GM21619 (cell line): ENCODE data around the gene HMX3.

Experiments
- ATAC-seq: cut with Tn5 transposase; IDR thresholded peaks from one replicate; pipeline ENCODE4 v1.9.1; 2021; ENCODE audit not compliant: unreplicated experiment

The HMX3 gene

DNA sequence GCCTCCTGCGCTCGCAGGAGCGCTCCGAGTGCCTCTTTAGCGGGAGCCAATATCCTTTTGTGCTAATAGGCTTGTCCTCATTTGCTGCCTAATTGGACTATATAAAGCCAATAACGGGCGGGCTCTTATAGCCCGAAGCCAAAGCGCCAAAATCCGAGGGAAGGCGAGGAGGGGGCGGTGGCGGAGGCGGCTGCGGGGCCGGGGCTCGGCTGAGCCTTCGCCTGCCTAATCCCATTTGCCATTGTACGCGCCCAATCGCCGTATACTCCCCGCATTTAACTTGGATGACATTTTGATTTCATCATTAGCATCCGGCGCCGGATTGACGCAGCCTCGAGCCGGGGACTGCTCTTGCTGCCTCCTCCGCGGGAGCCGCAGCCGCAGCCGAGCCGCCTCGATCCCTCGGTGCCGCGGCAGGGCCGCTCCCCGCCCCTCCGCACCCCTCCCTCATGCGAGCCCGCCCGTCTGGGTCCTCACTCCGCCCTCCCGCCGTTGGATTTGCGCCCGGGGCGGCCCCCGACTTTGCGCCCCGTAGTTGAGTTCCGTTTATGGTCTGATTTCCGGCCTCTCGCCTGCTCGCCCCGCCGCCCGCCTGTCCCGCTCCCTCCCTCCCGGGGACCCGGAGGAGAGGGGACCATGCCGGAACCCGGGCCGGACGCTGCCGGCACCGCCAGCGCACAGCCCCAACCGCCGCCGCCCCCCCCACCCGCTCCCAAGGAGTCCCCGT lies at the start of gene HMX3:
Gene HMX3 (plus strand): TSS at position 556 of the 727 bp plus-strand sequence. CDS start 81 bp downstream, at position 637.
- no peak for ATAC-seq

DNA sequence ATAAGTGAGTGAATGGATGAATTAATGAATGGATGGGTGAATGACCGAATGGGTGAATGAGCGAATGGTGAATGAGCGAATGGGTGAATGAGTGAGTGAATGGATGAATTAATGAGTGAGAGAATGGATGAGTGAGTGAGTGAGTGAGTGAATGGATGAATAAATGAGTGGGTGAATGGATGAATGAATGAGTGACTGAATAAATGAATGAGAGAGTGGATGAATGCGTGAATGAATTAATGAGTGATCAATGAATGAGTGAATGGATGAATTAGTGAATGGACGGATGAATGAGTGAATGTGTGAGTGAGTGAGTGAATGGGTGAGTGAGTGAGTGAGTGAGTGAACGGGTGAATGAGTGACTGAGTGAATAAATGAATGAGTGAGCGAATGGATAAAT lies 49.5 kb upstream of the HMX3 start:
- no peak for ATAC-seq

DNA sequence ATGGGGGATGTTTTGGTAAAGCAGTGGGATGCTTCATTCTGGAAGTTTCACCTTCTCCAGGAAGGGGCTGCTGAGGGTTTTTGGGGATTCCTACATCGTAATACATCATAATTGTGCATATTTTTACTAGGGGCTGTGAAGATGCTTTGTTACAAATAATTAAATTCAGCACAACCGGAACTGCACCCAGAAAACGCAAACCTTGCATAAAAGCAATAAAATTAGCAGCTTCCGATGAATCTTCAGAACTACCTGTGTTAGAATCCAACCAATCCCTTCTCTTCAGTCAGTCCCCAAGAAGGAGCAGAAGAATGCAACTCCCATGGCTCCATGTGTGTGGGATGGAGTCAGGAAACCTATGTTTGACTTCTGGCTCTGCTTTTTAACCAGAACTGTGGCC lies 48.4 kb upstream of the HMX3 start:
- no peak for ATAC-seq

DNA sequence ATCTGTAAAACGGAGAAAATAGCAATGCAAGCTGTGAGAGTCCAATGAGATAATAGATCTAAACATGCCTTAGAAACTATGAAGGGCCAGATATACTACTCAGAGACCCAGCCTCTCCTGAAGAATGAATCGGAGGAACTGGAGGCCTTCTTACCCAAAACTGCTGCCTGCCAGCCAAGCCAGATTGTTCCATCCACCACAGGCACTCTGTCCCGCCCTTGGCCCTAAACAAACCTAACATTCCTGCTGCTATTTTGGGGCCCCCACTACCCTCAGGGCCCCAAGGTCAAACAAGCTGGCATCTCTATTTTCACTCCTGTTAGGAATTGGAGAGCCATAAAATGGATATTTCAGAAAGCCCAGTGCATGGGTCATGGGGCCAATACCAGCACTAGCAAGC lies 48.0 kb upstream of the HMX3 start:
- no peak for ATAC-seq

DNA sequence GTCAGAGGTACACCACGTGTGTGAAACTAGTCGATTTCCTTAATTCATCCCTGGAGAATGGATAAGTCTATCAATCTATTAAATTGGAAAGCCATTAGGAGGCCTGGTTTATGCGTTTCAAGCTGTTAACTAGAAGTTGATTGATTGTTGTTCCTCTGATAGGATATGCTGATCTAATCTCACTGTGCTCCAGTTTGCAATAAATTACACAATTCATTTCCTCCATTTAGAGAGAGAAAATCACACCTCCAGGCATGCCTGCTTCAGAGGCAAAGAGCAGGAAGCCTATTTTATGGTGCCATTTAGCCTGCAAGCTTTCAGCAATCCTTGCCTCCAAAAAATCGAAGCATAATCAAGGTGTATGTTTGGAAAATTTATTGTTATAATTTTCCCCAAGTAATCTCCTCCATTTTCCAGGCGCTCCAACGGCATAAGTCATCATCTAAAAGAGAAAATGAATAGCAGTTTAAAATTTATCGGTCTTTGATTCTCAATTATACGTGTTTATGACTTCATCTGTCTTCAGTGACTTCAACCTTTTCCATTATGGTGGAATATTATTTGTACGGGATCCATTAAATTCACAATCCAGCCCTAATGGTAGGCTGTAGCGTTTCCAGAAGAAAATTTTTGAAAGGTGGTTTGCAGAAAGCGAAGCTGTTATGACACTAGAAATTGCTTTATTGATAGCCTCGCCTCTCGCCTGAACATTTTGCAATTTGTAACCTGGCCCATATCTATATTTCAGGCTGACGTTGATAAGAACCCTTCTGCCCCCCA lies 42.9 kb upstream of the HMX3 start:
- no peak for ATAC-seq

DNA sequence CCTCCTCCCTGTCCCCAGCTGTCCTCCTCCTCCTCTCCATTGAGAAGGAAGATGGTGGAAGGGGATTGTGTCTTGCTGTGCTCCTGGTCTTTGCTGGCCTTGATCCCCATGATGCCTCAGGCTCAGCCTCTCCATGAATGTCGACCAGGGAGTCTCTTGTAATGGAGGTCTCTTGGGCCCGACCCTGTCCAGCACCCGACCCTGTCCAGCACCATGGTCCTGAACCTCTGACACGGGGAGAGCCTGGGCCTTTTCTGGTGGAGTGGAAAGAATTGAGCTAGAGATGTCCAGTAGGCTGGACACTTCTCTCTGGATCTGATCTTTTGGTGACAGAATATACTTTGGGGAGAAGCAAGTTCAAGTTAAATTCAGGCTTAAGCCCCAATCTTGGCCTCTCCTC lies 42.3 kb upstream of the HMX3 start:
- no peak for ATAC-seq

DNA sequence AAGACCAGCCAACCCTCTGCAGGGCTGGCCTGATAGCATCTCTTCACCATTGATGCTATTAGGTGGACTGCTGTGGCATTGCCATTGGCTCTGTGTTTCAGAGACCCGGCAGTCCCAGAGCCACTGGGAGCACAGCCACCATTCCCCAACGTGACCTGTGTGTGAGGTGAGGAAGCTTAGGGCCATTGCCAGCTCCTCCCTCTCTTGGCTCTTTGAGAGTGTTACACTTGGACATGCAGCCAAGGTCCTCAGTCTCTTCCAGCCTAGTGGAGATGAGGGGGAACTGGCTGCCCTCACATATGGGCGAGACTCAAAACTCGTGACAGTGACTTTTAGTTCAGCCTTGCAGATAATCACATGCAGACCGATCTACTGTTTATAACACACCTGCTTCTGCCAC lies 39.3 kb upstream of the HMX3 start:
- ATAC-seq: no peak

DNA sequence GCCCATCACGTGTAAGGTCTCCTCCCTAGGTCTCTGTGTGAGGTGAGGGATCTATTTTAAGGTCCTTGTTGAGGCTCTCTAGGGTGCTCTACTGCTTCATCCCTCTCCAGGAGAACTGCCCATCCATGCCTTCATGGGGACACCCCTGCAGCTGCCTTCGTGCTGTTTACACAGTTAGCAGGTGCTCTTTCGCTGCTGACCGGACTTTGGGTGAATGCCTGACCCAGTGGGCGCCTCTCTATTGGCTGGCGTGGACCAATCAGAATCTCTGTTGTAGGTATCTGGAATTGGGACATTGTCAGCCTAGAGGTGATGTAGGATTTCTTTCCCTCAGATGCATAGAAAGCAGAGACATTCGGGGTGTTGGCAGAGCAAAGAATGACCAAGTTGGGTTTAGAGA lies 38.7 kb upstream of the HMX3 start:
- no peak for ATAC-seq

DNA sequence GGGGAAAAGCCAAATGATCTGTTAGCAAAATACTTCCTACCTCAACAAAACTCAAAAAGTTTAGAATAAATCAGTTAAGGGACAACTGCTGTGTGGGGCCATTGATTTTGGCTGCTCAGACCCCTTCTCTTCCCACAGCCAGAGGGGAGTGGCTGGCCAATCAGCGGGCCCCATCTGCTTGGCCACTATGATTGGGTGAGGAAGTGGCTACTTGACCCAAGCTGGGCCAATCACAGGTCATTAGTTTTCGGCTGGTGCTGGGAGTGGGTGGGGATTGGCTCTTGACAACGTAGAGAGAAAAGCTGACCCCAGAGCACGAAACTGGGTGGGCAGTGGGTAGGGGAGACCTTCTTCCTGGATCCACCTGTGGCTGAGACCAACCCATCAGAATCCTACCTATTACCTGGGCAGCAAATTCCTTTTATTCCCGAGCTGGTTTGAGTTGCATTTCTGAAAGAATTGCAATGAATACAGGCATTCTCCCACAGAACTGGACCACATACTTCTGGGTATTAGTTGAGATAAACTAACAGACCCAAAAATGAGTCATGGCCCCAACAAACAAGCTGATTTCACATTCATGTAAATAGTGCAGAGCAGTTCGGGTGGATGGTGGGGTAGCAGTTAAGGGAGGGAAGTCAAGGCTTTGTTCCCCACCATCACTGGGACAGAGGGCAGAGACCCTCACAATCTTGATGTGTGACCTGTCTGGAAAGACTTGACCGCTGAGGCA lies 35.6 kb upstream of the HMX3 start:
- ATAC-seq: no peak

DNA sequence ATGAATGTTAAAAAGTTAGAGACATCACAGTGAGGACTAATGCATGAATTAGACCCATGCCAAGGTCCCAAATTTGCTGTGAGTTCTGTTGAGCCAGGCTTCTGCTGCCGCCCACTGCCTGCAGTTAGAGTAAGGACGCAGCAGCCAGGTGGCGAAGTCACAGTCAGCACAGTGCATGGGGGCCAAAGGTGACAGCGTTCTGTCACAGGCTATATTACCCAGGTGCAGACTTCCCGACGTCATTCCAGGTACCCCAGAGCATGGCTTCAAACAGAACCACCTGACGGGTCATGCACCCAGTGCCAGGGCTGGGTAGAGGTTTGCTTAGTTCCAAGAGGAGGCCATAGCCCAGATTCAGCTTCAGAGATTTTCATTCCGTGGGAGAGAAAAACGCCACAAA lies 33.9 kb upstream of the HMX3 start:
- no peak for ATAC-seq

DNA sequence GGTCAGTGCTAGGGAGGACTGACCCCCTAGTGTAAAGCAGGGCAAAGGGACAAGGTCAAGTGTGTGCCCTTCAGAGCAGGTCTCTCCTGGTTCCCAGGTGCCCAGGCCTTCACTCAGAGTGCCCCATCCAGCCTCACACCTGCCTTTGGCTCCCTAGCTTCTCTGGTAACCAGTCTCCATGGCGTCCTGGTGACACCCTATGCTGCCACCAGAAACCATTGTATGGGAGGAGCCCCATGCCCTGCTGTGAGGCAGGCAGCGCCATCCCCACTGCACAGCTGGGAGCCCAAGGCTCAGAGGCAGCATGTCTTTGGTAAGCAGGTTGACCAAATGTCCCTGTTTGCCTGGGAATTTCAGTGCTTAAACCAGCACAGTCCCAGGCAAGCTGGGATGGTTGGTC lies 33.1 kb upstream of the HMX3 start:
- ATAC-seq: no peak

DNA sequence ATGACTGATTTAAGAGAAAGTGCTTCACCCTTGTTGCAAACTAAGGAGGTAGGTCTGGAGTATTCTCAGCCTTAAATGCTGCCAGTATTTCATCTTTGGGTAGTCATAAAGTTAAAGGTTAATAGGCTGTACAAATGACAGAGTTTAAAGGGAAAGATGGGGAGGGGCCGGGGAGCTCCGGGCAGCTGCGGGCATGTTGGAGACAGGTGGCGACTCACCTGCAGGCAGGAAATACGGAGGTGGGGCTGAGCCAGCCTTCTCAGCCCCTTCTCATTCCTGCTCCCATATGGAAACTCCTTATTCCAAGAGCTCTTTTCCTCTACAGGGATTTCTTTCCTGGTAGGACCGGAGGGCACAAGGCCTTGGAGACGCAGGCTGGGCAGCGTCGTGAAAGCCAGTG lies 31.8 kb upstream of the HMX3 start:
- no peak for ATAC-seq

DNA sequence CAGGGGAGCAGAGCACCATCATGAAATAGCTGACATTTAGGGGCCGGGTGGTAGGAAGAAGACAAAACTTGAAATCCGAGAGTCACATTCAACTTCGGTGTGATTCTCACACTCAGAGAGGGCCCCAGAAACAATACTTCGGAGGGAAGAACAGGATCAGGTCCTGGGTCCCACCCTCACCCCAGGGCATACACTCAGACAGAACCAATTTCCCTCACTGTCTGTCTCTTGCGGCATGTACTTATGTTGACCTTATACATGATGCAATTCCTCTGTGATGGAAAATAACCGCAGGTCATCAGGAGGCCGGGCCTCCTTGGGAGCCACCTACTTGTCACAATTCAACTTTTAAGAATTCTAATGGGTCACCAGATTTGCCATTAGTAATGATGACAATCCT lies 26.3 kb upstream of the HMX3 start:
- no peak for ATAC-seq

DNA sequence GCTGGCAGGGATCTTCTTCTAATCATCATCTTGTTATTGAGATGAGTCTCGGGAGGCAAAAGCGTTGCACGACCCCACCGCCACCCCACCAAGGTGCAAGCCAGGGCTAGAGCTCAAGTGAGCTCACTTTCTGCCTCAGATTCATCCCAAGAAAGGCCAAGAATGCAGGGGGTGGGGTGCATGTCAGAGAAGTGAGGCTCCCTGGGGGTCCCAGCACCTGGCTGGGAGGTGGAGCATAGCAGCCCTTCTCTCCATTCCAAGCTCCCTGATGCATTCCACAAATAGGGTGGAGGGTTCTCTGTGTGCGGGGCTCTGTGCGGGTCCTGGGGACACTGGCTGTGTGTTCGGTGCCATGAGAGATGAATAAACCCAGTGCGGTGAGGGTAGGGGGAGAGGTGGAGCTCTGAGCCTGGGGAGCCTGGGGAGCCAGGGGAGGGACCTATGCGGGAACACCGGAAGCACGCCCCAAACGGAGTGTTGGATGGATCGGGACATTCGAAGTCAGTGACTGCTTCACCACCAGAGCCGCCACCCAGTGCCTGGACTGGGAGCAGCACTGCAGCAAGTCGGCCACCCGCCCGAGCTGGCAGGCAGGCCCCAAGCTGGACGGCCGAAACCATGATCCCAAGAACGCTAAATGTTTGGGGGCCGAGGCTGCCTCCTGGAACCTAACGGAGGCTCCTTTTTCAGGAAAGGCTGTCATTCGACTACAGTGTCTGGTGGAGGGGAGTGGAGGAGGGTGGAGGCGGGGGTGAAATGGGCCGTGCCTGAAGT lies 17.9 kb upstream of the HMX3 start:
- no peak for ATAC-seq

DNA sequence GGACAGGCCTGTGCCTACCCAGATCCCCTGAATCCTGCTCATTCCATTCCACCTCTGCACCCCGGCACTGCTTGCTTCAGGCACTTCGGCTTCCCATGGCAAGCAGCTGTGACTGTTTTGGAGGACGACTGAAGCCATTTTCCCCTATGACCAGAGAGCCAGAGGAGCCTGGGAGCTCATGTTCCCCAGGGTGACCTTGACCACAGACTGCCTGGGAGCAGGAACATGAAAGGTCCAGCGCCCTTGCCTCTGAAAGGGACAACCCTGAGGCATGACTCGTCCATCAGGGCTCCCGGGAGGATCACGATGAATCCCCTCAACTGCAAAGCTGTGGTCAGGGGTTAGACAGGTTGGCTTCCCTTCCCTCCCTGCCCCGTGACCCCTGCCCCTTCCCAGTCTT lies 16.7 kb upstream of the HMX3 start:
- no peak for ATAC-seq

DNA sequence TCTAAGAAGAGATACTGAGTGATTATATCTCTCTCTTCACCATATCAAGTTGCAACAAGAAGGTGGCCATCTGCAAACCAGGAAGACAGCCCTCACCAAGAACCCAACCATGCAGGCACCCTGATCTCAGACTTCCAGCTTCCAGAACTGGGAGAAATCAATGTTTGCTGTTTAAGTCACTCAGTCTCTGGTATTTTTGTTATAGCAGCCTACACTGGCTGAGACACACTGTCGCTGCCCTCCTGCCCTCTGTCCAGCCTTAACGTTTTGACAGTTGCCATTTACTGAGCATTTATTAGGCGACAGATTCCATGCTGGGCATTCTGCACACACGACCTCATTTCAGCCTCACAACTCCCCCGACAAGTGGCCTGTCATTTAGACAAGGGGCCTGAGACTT lies 9.5 kb upstream of the HMX3 start:
- ATAC-seq: no peak

DNA sequence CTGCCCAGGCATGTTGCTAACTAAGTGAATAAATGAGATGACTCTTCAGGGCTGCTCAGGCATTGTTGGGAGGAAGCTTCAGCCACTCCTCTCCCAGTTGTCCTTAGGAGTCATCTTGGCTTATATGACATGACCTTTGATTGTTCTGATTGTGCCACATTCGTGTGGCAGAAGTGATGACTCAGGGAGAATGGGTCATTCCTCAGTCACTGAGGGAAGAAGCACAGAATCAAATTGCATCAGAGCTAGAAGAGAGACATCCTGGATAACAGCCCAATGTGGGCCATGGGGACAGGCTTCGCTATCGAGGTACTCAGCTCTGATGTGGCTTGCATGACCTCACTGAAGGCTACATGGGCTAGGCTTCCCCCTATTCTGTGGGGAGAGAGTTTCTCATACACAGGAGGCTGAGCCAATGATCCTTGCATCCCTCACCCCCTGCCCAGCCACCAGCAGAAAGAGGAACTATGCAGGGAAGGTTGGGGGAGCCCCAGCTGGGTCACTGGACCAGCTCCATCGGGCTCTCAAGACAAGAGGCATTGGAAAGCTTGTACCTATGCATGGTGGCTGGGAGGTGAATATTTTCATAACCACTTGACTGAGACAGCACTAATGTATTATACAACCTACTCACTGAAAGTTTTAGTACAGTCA lies 6.0 kb upstream of the HMX3 start:
- ATAC-seq: no peak

DNA sequence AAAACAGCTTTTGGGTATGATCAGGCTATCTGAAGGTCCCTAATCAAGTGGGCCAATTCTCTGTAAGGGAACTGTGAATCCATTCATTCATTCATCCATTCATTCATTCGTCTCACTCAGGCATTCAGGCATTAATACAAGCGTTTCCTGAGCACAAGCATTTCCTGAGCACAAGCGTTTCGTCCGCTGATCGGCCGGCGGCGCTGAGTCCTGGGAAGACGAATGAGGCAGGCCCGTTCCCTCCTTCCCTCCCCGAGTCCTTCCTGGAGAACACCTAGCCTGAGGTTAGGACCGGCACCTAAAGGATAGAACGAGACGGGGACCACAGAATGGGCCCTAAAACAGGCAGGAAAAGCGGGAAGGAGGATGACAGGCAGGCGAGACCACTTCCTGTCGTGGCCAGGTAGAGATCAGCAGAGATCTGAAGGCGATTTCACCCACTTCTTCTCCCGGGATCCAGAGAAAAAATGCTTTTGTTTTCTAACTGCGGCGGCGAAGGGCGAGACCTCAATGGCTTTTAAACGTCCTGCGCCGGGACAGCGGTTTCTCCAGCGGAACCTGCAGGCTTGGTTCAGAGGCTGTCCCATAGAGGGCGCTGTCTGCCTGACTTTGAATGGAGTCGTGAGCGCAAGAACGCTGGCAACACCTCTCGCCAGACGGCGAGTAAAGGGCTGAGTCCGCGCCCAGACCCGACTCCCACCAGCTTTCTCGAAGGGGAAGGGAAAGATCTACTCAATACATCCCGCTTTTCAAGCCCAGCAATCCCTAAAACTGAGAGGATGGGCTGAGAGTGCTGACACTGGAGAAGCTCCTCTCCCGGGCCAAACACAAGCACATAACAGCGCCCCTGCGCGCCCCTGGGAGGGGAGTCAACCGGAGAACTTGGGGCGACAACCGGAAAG lies 2.9 kb upstream of the HMX3 start:
- peak; percentile 58 for ATAC-seq

DNA sequence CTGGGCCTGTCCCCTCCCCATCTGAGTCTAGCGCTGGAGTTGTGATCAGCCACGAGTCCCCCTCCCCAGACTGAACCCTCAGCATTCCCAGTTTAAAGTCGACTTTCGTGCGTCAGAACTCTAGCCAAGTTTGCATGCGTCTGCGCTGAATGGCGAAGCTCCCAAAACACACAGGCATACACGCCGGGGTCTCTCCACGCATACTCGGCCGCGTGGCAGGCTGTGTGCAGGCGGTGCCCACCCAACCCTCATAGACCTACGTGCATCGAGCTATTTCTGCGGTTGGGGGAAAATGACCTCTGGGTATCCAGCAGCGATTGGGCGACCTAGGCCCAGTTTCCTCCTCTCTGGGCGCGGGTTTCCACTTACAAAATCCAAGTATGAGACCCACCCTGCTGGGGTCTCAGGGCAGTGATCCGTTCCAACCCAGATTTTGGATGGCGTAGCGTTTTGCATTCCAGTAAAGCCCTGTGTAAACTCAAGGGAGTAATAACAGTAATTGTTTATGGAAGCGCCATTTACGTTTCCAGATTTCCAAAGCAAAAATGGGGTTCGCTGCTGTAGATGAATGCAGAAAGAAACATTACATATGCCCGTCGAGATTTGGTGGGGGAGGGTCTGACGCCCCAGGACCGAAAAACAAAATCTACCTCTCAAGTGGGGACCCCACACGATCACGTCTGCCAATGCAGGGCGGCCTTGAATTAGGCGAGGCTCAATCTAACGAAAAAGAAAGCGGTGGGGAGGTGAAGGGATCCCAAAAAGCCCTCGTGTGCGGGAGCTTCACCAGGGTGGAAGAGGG lies 2.0 kb upstream of the HMX3 start:
- no peak for ATAC-seq
